K562 (cell line): ENCODE results near the gene WWC2. TPM values are rescaled to one million over a fixed set of nuclear protein-coding genes. Genes with fewer than 3 reads are reported as not detected.

Source experiments
- ATAC-seq: fragments of 200-7000 bp; cut with Tn5 transposase; 3 replicates; pipeline ENCODE4 v1.9.1; 2020; ENCODE audit warnings: moderate library complexity
- BruUV-seq: library from RNA; stranded (reverse); fragments of 400-500 nt; replicated peaks from 2 replicates; lab custom pipeline; 2021; lab: Mats Ljungman, UMichigan
- CTCF ChIA-PET: fragments of 300-600 bp; formaldehyde crosslinking; extraction: SDS; loops from one replicate; lab custom pipeline; 2021; ENCODE audit warnings: low intra/inter-chr PET ratio; lab: Yijun Ruan, JAX
- POLR2A ChIA-PET: fragments of 300-600, 350-650 bp; sonication (Branson Sonifier 250); formaldehyde crosslinking; extraction: SDS; loops from one replicate; lab custom pipeline; 2021; ENCODE audit warnings: antibody characterized with exemption, inconsistent platforms; lab: Yijun Ruan, JAX
- DNase-seq, 4 experiments: peaks; one replicate each; pipeline versions ENCODE4 v3.0.0 to v3.0.0-alpha.2; 2011 to 2018; ENCODE audit warnings: low spot score in 3 of 4, mixed read lengths in 3 of 4; ENCODE audit errors: extremely low read depth in 1 of 4
- FAIRE-seq: peaks from 2 replicates; lab custom pipeline; 2011; peaks lifted over from hg19 to GRCh38; lab: Jason Lieb, UNC
- H2AFZ ChIP-seq: 2 replicates; pipeline ENCODE4 v1.6.0; 2011; ENCODE audit warnings: low read depth, low read length, control low read depth, inconsistent platforms
- H3K27ac ChIP-seq: fragments of 200-600 bp; 3 replicates; pipeline ENCODE4 v1.8.0; 2011; ENCODE audit warnings: low read depth, mild to moderate bottlenecking, control low read depth, inconsistent platforms, low read length, moderate library complexity, mixed read lengths; ENCODE audit errors: extremely low read depth
- H3K27me3 ChIP-seq, 2 experiments: fragments of 300-600 bp in 1 of 2; 2 replicates in 1 of 2; 3 replicates in 1 of 2; pipeline versions ENCODE4 v1.6.0 to v1.8.0; 2011; ENCODE audit warnings: inconsistent platforms in 2 of 2, low read length in 2 of 2, mild to moderate bottlenecking in 1 of 2, mixed read lengths in 1 of 2, moderate library complexity in 1 of 2; ENCODE audit not compliant: control insufficient read depth in 2 of 2, insufficient read depth in 2 of 2
- H3K36me3 ChIP-seq: fragments of 300-600 bp; 3 replicates; pipeline ENCODE4 v1.8.0; 2011; ENCODE audit warnings: mild to moderate bottlenecking, low read length, inconsistent platforms; ENCODE audit not compliant: control insufficient read depth, insufficient read depth
- H3K4me1 ChIP-seq, 2 experiments: fragments of 200-600 bp in 1 of 2; replicated peaks in 1 of 2; 2 replicates in 1 of 2; 3 replicates in 1 of 2; pipeline versions ENCODE4 v1.5.1 to v1.8.0; 2011; ENCODE audit warnings: inconsistent platforms in 2 of 2, low read length in 2 of 2, mild to moderate bottlenecking in 1 of 2, mixed read lengths in 1 of 2, moderate library complexity in 1 of 2; ENCODE audit not compliant: control insufficient read depth in 2 of 2, insufficient read depth in 2 of 2
- H3K4me2 ChIP-seq: 2 replicates; pipeline ENCODE4 v1.6.1; 2011; ENCODE audit warnings: low read length, control low read depth, inconsistent platforms, mixed read lengths; ENCODE audit not compliant: insufficient read depth
- H3K4me3 ChIP-seq: fragments of 200-600 bp; sonication (generic), shearing (Covaris generic); 2 replicates; pipeline ENCODE4 v1.5.1; 2016; ENCODE audit warnings: control low read depth, inconsistent platforms
- H3K79me2 ChIP-seq: fragments of 200-600 bp; 3 replicates; pipeline ENCODE4 v1.8.0; 2011; ENCODE audit warnings: low read length, inconsistent platforms; ENCODE audit not compliant: control insufficient read depth, insufficient read depth
- H3K9ac ChIP-seq, 2 experiments: 2 replicates each; pipeline versions ENCODE4 v1.6.0 to v1.6.1; 2011; ENCODE audit warnings: low read depth in 2 of 2, low read length in 2 of 2, control low read depth in 1 of 2, inconsistent platforms in 1 of 2, mild to moderate bottlenecking in 1 of 2, mixed read lengths in 1 of 2; ENCODE audit not compliant: insufficient read depth in 1 of 2
- H3K9me1 ChIP-seq: one replicate; pipeline ENCODE4 v1.6.0; 2011; ENCODE audit warnings: inconsistent platforms, mild to moderate bottlenecking, low read length, moderate library complexity; ENCODE audit not compliant: control insufficient read depth, insufficient read depth
- H3K9me3 ChIP-seq: replicated peaks from 2 replicates; pipeline ENCODE4 v1.5.1; 2011; ENCODE audit warnings: low read depth, low read length, inconsistent platforms; ENCODE audit not compliant: control insufficient read depth, insufficient read depth
- H4K20me1 ChIP-seq: replicated peaks from 2 replicates; pipeline ENCODE4 v1.6.1; 2011; ENCODE audit warnings: low read length, inconsistent platforms, mixed read lengths; ENCODE audit not compliant: control insufficient read depth, insufficient read depth
- ATF7 ChIP-seq: fragments of 450-650 bp; IDR thresholded peaks from 2 replicates; pipeline ENCODE4 v1.7.1; 2014; ENCODE audit warnings: mild to moderate bottlenecking, moderate library complexity
- CHD1 ChIP-seq: fragments of 200-600 bp; sonication (generic); IDR thresholded peaks from one replicate; pipeline ENCODE4 v1.6.1; 2012; ENCODE audit warnings: mild to moderate bottlenecking, moderate library complexity, low read length, inconsistent platforms
- FUS ChIP-seq: fragments of 200-400 bp; formaldehyde crosslinking; optimal IDR thresholded peaks from 2 replicates; pipeline ENCODE3; 2017; ENCODE audit warnings: low read depth, low read length
- KAT2B ChIP-seq: IDR thresholded peaks from one replicate; pipeline ENCODE4 v1.6.1; 2012; ENCODE audit warnings: low read depth, mild to moderate bottlenecking, control low read depth, inconsistent platforms, low read length, moderate library complexity
- MYC ChIP-seq, 2 experiments: fragments of 250-450 bp in 1 of 2; sonication (Bioruptor Pico) in 1 of 2; IDR thresholded peaks; 2 replicates each; pipeline versions ENCODE4 v1.5.1 to v1.6.1; 2012 to 2021; ENCODE audit warnings: low read depth in 2 of 2, borderline replicate concordance in 1 of 2, improper control_type of control experiment in 1 of 2, low read length in 1 of 2, mild to moderate bottlenecking in 1 of 2, moderate library complexity in 1 of 2
- RAD51 ChIP-seq: fragments of 450-650 bp; IDR thresholded peaks from 2 replicates; pipeline ENCODE4 v1.7.1; 2016; ENCODE audit warnings: low read depth, mild to moderate bottlenecking, borderline replicate concordance
- ZNF175 ChIP-seq: fragments of 200-800 bp; sonication (Bioruptor generic); IDR thresholded peaks from 2 replicates; pipeline ENCODE4 v1.6.1; 2016; ENCODE audit warnings: low read depth, mild to moderate bottlenecking, missing genetic modification characterization, missing compliant biosample characterization
- ZNF551 ChIP-seq: fragments of 250-450 bp; sonication (Bioruptor Pico); IDR thresholded peaks from 2 replicates; pipeline ENCODE4 v1.5.0; 2021; ENCODE audit warnings: mild to moderate bottlenecking, moderate library complexity
- ZNF696 ChIP-seq: fragments of 250-450 bp; sonication (Bioruptor Pico); conservative IDR thresholded peaks from 2 replicates; pipeline ENCODE4 v1.4.0; 2020; ENCODE audit warnings: mild to moderate bottlenecking, moderate library complexity
- in situ Hi-C: fragments of 300-500 bp; cut with MboI; formaldehyde crosslinking; loops from 4 replicates; pipeline ENCODE4 v1.15.0; 2018; ENCODE audit warnings: inconsistent platforms, mixed read lengths
- intact Hi-C: fragments of 100-400 bp; cut with micrococcal nuclease; formaldehyde crosslinking; loops from 2 replicates; pipeline ENCODE4 v1.14.2; 2022
- polyA plus RNA-seq, 8 experiments: library from polyadenylated mRNA; depleted of rRNA in 4 of 8; stranded (reverse) in 5 of 8; unstranded in 3 of 8; fragments of >200 nt; fragmentation: Nextera tagmentation in 2 of 8; fragmentation: Illumina TruSeq in 1 of 8; extraction: Ambion mirVana in 2 of 8; extraction: Trizol in 1 of 8; gene quantifications; 2 replicates each; pipeline versions ENCODE4 v1.2.1 to v1.2.3, GENCODE V29; 2011 to 2014; ENCODE audit warnings: inconsistent platforms in 1 of 8, missing spikeins in 1 of 8
- total RNA-seq, 7 experiments: library from RNA; depleted of rRNA in 6 of 7; stranded (reverse); fragments of >200 nt in 6 of 7; fragmentation: Illumina TruSeq in 2 of 7; extraction: Trizol in 2 of 7; gene quantifications; 2 replicates each; pipeline versions ENCODE4 v1.2.1 to v1.2.3, GENCODE V29; 2011 to 2021; ENCODE audit warnings: low replicate concordance in 1 of 7
- TF ChIP-seq, protein P1 (sequence below): fragments of 250-450 bp; sonication (Bioruptor Pico); IDR thresholded peaks from 2 replicates; pipeline ENCODE4 v1.8.0; 2021; ENCODE audit warnings: borderline replicate concordance, mild to moderate bottlenecking, moderate library complexity; ENCODE audit not compliant: poor library complexity, severe bottlenecking
- TF ChIP-seq, protein P2 (sequence below): fragments of 250-450 bp; sonication (Bioruptor Pico); IDR thresholded peaks from 2 replicates; pipeline ENCODE4 v1.6.1; 2021; ENCODE audit warnings: mild to moderate bottlenecking
- TF ChIP-seq, protein P3 (sequence below), 2 experiments: fragments of 150-350 bp in 1 of 2; IDR thresholded peaks; 2 replicates each; pipeline ENCODE4 v1.6.1; 2012 to 2016; ENCODE audit warnings: low read depth in 2 of 2, low read length in 2 of 2, mild to moderate bottlenecking in 1 of 2, moderate library complexity in 1 of 2
- TF ChIP-seq, protein P4 (sequence below): fragments of 150-350 bp; conservative IDR thresholded peaks from 2 replicates; pipeline ENCODE4 v1.6.1; 2014; ENCODE audit warnings: low read length
- TF ChIP-seq, protein P5 (sequence below): fragments of 250-450 bp; sonication (Bioruptor Pico); IDR thresholded peaks from 2 replicates; pipeline ENCODE4 v1.8.0; 2022; ENCODE audit warnings: moderate library complexity, mild to moderate bottlenecking, inconsistent platforms

Gene WWC2
- total and polyA plus RNA-seq, 9 of the 15 experiments (the other 6 are each of a cell fraction or from before 2014, with no cell fraction given) = 3.7 to 39.4 (median 19.6) TPM

DNA sequence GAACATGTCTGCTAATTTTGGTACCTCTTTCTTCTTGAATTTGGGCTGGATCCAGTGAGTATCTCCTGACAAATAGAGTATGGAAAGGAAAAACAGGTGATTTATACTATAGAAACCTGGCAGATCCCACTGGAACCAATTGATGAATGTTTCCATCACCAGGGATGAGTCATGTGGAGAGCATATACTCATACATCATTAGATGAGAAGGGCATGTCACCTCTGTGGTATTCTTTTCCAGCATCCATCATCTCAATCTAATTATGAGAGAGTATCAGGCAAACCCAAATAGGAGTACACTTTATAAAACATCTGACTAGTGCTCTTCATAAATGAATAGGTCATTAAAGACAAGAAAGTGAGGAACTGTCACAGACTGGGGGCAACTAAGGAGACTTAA, 130.3 kb downstream of the WWC2 start:
- Histone ChIP-seq H2AFZ (no peak overlapping the region), H3K9ac (no peak overlapping the region), H3K9me3 (no peaks in the 10 kb centered on the region), H3K27ac (no peak overlapping the region), H3K4me2 (no peak overlapping the region), H3K36me3 (no peaks in the 10 kb centered on the region), H3K79me2 (no peaks in the 10 kb centered on the region), H3K9me1 (no peaks in the 10 kb centered on the region), H3K4me3 (no peak overlapping the region), H4K20me1 (no peaks in the 10 kb centered on the region), H3K27me3 (no peaks in the 10 kb centered on the region), H3K4me1 (no peaks in the 10 kb centered on the region)
- no peak for DNase-seq
- no peak for FAIRE-seq
- in situ Hi-C loops = no loop called here
- intact Hi-C loops = no loop called here
- ChIA-PET CTCF (no interaction called here), POLR2A (no interaction called here)
- BruUV-seq = no TSS peak
- no peak for ATAC-seq
- TF ChIP-seq, protein P1, sequence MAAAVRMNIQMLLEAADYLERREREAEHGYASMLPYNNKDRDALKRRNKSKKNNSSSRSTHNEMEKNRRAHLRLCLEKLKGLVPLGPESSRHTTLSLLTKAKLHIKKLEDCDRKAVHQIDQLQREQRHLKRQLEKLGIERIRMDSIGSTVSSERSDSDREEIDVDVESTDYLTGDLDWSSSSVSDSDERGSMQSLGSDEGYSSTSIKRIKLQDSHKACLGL (CRISPR knock-in tag) = no peak
- TF ChIP-seq RAD51 (no peak), ZNF175 (CRISPR knock-in tag) (no peak), ZNF551 (CRISPR knock-in tag) (no peak), MYC (IDR thresholded peaks at IDR 0.05; ENCODE audit: low read depth, low read length) (no peak), MYC (CRISPR knock-in tag; IDR thresholded peaks at IDR 0.05; ENCODE audit: borderline replicate concordance, low read depth) (no peak), FUS (no peak), ATF7 (no peak), KAT2B (no peak), CHD1 (no peak), ZNF696 (no peak)
- TF ChIP-seq, protein P2, sequence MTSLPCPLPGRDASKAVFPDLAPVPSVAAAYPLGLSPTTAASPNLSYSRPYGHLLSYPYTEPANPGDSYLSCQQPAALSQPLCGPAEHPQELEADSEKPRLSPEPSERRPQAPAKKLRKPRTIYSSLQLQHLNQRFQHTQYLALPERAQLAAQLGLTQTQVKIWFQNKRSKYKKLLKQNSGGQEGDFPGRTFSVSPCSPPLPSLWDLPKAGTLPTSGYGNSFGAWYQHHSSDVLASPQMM (CRISPR knock-in tag) = no peak
- TF ChIP-seq, protein P3, sequence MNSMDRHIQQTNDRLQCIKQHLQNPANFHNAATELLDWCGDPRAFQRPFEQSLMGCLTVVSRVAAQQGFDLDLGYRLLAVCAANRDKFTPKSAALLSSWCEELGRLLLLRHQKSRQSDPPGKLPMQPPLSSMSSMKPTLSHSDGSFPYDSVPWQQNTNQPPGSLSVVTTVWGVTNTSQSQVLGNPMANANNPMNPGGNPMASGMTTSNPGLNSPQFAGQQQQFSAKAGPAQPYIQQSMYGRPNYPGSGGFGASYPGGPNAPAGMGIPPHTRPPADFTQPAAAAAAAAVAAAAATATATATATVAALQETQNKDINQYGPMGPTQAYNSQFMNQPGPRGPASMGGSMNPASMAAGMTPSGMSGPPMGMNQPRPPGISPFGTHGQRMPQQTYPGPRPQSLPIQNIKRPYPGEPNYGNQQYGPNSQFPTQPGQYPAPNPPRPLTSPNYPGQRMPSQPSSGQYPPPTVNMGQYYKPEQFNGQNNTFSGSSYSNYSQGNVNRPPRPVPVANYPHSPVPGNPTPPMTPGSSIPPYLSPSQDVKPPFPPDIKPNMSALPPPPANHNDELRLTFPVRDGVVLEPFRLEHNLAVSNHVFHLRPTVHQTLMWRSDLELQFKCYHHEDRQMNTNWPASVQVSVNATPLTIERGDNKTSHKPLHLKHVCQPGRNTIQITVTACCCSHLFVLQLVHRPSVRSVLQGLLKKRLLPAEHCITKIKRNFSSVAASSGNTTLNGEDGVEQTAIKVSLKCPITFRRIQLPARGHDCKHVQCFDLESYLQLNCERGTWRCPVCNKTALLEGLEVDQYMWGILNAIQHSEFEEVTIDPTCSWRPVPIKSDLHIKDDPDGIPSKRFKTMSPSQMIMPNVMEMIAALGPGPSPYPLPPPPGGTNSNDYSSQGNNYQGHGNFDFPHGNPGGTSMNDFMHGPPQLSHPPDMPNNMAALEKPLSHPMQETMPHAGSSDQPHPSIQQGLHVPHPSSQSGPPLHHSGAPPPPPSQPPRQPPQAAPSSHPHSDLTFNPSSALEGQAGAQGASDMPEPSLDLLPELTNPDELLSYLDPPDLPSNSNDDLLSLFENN (IDR thresholded peaks at IDR 0.05; ENCODE audit: low read depth in 2 of 2, low read length in 2 of 2) = no peak
- TF ChIP-seq, protein P4, sequence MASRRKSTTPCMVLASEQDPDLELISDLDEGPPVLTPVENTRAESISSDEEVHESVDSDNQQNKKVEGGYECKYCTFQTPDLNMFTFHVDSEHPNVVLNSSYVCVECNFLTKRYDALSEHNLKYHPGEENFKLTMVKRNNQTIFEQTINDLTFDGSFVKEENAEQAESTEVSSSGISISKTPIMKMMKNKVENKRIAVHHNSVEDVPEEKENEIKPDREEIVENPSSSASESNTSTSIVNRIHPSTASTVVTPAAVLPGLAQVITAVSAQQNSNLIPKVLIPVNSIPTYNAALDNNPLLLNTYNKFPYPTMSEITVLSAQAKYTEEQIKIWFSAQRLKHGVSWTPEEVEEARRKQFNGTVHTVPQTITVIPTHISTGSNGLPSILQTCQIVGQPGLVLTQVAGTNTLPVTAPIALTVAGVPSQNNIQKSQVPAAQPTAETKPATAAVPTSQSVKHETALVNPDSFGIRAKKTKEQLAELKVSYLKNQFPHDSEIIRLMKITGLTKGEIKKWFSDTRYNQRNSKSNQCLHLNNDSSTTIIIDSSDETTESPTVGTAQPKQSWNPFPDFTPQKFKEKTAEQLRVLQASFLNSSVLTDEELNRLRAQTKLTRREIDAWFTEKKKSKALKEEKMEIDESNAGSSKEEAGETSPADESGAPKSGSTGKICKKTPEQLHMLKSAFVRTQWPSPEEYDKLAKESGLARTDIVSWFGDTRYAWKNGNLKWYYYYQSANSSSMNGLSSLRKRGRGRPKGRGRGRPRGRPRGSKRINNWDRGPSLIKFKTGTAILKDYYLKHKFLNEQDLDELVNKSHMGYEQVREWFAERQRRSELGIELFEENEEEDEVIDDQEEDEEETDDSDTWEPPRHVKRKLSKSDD = no peak
- TF ChIP-seq, protein P5, sequence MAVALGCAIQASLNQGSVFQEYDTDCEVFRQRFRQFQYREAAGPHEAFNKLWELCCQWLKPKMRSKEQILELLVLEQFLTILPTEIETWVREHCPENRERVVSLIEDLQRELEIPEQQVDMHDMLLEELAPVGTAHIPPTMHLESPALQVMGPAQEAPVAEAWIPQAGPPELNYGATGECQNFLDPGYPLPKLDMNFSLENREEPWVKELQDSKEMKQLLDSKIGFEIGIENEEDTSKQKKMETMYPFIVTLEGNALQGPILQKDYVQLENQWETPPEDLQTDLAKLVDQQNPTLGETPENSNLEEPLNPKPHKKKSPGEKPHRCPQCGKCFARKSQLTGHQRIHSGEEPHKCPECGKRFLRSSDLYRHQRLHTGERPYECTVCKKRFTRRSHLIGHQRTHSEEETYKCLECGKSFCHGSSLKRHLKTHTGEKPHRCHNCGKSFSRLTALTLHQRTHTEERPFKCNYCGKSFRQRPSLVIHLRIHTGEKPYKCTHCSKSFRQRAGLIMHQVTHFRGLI (CRISPR knock-in tag) = no peak
